Measurements from ENCODE around the gene CCDC187.

Gene CCDC187

DNA sequence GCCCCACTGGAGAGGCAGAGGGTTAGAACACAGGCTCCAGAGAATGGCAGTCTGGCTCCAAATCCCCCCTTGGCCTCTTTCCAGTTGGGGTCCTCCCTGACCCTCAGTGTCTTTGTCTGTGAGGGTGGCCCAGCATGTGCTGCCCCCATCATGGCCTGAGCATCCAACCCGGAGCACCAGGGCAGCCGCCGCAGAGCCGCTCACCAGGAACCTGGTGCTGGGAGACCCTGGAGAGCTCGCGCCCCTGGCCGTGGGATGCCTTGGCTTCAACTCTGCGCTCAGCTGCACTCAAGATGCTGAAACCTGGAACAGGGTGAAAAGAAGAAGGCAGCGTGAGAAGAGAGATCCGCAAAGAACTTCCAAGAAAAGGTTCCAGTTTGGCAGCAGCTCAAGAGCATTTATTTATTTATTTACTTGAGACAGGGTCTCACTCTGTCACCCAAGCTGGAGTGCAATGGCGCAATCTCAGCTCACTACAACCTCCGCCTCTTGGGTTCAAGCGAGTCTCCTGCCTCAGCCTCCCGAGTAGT lies 3.8 kb downstream of the CCDC187 start:
- no peak for DNase-seq (ENCODE audit: low read depth in 1 of 2, low spot score in 1 of 2)

DNA sequence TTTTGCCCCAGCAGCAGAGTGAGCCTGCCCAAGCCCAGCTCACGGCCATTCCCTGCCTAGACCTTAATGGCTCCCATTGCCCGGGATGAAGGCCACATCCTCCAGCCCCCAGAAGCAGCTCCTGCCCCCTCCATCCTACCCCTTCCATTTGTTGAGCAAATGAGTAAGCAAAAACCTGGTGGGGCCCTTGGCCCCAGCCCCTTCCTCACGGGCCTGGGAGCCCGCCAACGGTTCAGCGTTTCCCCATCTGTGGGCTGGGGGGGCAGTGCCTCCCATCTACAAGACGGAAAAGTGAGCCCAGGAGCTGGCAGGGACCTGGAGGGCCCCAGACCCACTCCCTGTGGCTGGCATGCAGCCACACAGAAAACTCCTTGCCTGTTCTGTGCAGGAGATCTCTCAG lies 4.4 kb downstream of the CCDC187 start:
- DNase-seq (ENCODE audit: low read depth in 1 of 2, low spot score in 1 of 2) = no peak

DNA sequence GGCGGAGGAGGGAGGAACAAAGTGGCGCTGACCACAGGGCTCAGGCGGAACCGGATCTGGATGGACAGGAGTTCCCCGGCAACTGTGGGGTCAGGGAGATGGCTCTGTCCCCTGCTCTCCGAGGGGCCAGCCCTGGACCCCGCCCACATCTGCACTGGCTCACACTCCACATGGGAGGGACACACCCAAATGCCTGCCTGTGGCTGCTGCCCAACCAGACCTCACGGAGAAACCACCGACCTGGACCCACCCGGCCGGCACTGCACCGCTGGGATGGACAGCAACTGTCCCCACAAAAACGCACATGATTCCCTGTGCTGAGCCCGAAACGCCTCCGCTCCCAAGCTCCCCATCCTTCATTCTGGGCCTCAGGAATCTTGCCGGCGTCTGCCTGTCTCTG lies 4.8 kb downstream of the CCDC187 start:
- no peak for DNase-seq (ENCODE audit: low read depth in 1 of 2, low spot score in 1 of 2)

DNA sequence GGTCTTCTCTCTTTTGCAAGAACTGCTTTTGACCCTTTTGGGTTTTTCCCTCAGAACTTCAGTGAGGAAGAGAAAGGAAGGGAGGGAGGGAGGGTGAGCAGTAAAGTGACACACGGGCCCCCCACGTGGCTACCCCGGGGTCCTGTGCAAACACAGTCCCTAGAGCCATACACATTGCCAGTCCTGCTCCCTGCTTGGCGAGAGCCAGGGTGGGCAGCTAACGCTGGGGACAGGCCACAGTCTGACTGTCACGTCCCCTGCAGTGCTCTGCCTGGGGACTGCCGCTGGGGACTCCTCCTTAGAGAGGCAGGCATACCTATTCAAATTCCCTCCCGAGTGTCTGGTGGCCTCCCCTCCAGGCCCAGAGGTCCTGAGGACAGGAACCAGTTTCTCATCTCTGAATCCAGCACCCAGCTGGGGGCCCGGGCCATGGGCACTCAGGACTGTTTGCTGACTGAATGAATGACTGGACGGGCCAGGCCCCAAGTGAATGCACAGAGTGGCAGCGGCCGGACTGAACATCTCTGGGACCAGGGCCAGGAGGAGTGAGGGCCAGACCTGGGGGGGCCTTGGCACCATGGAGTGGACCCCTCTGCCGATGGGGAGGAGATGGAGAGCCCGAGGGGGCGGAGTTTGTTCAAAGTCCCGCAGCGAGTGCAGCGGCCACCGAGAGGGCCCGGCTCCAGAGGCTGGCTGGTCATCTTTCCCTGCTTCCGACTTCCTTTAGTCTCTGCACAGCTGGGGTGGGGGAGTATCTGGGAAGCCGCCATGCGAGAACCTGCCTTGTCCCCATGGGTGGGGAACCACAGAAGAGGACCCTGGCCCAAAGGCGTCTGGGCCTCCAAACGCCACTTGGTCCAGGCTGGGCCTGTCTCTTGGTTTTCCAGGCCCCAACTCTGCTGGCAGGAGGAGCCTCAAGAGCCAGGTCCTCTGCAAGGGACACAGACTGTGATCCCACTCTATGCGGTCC lies 5.8 kb downstream of the CCDC187 start:
- no peak for DNase-seq (ENCODE audit: low read depth in 1 of 2, low spot score in 1 of 2)

DNA sequence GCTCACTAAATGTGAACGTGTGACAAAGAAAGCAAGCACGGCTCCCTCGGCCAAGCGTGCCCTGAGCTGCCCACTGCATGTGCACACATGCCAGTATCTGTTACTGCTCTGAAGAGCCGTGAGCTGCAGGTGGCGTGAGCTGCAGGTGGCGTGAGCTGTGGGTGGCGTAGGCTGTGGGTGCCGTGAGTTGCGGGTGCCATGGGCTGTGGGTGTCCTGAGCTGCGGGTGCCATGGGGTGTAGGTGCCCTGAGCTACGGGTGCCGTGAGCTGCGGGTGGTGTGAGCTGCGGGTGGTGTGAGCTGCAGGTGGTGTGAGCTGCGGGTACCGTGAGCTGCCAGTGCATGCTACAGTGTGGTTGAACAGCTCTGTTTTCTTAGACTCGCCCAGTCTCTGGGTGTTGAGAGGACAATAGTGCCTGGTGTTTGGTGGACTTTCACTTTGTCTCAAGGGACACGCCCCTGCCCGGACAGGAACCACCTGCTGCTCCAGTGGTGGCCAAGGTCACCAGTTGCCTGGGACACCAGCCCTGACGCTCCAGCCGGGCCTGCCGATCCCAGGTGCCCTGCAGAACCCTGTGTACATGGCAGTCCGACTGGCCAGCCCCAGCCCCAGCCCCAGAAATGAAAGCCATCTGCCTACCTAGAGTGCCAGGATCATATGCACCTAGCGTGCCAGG lies 6.7 kb downstream of the CCDC187 start:
- DNase-seq (ENCODE audit: low read depth in 1 of 2, low spot score in 1 of 2) = no peak

DNA sequence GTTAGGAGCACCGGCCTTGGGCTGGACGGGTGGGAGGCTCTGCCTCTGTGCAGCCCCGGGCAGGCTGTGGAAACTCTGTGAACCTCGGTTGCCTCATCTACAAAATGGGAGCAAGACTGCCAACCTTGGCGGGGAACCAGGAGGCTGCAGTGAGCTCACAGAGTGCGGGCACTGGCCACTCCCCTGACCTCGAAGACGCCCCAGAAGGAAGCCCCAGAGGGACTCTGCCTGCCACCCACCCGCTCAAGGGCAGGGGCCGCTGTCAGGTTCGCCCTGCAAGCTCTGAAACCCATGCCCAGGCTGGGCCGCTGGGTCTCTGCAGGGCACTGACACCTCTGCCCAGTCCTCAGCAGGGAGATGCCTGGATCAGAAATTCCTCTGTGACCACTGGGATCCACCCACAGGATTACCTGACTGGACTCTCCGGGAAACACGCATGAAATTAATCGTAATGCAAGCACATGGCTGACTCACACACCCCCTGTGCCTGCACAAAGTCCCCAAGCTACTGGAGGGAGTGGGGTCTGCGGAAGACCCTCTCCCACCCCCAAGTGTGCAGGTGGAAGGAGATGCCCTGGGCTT lies 7.4 kb downstream of the CCDC187 start:
- no peak for DNase-seq (ENCODE audit: low read depth in 1 of 2, low spot score in 1 of 2)

DNA sequence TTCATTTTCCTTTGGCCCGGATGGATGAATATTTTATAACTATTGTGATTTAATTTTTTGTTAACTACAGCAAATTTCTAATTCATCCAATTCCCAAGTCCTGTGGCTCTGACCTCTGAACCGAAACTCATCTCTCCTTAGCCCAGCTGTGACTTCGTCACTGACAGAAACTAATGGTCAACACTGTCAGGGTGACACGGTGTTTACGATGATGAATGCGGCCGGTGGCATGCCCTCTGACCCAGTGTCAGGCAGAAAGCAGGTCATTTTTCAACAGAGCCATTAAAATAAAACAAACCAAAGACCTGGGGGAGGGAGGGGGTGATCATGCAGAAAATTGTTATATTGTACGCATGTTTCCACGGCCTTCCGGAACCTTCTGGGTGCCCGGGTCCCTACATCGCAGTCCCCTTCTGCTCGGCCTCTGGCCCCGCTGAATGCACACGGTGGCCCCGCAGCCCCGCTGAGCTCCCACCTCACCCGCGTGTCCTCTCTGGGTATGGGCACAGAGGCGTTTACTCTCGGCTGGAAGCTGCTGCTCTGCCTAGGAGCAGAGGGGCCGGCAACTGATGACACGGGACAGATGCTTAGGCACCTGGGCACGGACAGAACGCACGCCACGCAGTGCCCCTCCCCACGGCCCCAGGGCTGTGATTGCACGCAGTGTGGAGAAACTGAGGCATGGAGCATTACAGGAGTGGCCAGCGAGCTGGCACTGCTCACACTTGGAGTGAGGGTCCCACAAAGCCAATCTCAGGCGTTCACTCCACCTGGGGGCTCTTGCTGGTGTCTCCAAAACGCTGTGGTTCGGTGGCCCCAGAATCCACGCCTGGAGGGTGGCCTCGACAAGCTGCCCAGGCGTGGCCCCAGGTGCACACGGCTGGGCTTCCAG lies 8.1 kb downstream of the CCDC187 start:
- no peak for DNase-seq (ENCODE audit: low read depth in 1 of 2, low spot score in 1 of 2)

DNA sequence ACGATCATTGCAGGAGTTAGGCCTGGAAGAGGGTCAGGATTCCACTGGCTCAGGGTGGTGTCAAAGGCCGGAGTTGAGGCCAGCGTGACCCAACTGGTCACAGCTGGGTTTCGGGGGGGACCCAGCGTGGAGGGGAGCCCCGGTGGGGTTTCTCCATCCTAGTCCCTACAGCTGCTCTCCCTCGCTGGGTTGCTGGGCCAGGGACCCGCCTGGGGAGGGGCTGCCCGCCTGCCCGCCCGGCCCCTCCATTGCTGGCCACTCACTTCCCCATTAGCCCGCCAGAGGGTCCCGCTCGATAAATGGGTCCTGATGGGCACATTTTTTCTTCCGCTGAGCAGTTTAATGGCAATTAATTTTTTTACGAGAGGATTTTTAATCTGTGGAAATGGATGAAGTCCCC lies 8.8 kb downstream of the CCDC187 start:
- no peak for DNase-seq (ENCODE audit: low read depth in 1 of 2, low spot score in 1 of 2)

DNA sequence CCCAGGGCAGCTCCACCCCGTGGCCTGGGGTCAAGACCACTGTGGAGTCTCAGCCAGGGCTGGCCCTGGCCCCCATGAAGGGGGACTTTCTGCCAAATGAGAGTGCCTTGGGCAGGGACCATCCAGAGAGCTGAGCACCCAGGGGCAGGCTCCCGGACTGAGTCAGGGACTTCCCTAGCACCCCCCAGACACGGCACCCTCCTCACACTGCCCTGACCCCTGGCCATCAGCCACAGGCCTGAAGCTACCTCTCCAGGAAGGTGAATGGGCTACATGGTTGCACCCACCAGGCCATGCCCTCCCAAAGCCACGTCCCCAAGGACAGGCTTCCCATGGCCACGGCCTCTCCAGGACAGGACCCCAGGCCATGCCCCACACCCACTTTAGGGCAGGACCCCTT lies 9.5 kb downstream of the CCDC187 start:
- no peak for DNase-seq (ENCODE audit: low read depth in 1 of 2, low spot score in 1 of 2)

DNA sequence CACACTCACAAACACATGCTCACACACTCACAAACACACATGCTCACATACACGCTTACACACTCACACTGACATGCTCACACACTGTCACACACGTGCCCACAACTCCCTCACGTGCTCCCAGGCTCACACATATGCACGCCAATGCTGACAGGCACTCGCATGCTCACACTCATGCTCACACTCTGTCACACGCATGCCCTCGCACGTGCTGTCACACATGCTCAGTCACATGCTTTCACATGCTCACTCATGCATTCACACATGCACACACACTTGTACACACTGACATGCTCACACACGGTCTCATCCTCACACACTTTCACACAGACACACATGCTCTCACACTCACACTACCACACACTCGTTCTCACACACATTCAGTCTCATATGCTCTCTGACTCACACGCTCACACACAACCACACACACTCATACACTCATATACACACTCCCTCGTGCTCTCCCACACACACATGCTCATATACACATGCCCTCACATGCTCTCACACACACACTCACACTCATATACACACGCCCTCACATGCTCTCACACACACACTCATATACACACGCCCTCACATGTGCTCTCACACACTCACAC lies 10.3 kb downstream of the CCDC187 start:
- DNase-seq (ENCODE audit: low read depth in 1 of 2, low spot score in 1 of 2) = no peak

DNA sequence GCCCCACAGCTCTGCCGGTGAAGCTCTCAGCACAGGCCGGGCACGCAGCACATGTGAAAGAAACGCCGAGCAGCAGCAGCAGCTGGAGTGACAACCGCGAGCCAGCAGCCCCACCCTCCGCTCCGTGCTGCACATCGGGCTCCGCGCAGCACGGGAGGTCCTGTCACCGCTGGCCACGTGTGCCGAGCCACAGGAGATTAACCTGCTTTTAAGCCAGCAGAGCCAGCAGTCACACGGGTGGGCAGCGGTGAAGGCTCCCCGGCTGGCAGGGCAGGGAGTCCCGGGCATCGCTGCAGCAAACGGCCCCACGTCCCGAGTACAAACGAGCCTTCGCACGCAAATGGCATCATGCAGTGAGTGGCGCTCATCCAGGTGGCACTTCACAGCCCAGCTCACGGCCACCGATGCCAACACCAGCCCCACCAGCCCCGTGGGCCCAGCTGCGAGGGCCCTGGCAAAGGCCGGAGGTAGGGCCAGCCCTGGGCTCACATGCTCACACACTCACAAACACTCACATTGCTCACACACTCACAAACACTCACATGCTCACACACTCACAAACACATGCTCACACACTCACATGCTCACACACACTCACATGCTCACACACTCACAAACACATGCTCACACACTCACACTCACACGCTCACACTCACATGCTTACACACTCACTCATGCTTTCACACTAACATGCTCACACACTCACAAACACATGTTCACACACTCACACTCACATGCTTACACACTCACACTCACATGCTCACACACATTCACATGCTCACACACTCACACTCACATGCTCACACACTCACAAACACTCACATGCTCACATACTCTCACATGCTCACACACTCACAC lies 11.1 kb downstream of the CCDC187 start:
- no peak for DNase-seq (ENCODE audit: low read depth in 1 of 2, low spot score in 1 of 2)

DNA sequence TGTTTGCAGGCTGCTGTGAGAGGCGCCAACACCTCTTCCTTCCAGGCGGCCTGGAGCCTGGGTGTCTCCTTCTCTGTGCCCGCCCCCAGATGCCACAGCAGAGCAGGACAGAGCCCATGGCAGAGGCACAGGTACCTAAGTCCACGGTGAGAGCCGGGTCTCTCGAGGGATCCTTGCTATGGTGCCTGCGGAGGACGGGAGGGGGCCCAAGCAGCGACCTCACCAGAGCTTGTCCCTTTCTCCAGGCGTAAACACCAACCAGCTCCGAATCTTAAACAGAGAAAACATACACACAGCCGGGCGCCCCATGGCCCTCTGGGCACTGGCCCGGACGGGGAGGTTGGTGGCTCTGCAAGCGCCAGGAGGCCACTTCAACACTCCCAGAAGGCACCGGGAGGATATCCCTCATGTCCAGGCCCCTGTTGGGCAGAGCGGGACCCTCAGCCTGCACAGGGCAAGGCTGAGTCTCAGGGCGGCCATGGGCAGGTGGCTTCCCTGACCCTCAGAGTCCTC lies 11.8 kb downstream of the CCDC187 start:
- DNase-seq (ENCODE audit: low read depth in 1 of 2, low spot score in 1 of 2) = no peak

DNA sequence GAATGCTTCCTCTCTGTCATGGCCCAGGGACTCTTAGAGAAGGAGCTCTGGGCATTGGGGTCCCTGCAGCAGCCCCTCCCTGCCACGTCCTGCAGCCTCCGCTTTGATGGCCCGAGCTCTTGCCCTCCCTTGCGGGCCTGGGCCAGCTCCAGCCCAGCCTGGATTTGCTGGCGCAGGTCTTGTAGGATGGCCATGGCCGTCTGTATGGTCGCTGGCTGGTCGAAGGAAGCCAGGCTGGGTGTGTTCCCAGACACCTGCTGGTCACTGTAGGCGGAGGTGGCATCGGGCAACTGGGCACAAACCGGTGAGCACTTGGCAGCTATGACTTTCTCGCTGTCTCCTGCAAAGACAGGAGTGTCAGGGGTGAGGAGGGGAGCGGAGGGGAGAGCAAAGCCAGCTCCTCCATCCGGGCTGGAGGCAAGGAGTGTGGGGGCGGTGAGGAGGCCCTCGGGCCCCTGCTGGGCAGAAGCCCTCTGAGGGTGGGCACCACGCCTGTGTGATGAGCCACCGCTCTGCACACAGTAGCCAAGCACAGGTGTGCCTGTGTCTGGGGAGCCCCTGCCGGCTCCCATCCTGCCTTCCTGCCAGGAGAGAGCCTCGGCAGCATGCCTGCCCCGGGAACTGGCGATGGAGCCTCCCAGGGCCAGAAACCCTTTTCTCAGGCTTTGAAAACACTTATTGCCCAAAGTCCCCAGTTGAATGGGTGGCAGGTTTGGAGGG lies 12.4 kb downstream of the CCDC187 start:
- no peak for DNase-seq (ENCODE audit: low read depth in 1 of 2, low spot score in 1 of 2)

DNA sequence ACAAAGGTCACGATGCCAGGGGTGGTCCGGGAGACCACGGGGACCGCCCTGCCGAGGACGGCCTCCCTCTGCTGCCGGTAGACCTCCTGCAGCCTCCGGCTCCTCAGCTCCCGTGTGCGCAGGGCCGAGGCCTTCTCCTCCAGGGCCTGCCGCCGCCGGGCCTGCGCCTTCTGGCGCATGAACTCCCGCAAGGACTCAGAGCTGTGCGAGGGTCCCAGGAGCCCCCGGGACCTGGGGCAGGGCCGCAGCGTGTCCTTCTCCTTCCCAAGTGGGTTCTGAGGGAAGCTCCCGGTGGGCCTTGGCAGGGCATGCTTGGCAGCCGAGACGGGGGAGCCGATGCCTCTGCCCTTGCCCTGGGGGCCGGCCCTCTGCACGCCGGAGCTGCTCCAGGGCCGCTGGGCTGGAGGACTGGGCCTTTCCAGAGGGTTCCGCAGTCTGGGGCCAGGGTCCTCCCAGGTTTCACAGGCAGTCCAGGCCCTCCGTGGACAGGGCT lies 13.3 kb downstream of the CCDC187 start:
- no peak for DNase-seq (ENCODE audit: low read depth in 1 of 2, low spot score in 1 of 2)

DNA sequence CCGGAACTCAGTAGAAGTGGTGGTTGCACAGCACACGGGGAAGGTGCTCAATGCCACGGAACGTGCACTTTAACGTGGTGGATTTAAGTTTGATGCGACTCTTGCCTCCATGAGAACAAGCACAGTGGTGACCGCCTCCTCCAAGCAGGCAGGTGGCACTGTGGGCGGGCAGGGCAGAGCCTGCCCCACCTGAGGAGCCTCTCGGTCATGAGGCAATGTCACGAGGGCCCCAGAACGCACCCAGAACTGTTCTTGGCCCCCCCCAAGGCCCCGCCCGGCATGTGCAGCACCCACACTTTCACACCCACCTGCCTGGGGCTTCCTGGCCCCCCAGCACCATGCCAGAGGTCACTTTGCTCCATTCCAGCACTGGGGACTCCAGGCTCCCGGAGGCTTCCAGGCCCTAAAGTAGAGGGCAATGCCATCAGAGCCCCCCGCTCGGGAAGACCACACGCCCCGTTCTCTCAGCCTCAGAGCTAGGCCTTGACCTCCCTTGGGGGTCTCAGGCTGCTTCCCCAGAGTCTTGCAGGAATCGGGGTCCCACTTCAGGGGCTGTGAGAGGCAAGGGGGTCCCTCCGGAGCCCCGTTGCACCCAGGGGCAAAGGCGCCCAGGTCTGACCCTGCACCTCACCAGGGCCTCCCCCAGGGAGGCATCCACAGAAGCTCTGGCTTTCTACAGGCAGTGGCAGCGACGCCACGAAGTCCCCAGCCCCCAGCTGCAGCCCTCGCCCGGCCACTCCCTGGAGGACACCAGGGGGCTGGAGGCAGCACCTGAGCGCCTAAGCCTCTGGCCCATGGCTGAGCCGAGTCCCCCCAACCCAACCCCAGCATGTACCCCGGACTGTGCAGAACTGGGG lies 14.0 kb downstream of the CCDC187 start:
- no peak for DNase-seq (ENCODE audit: low read depth in 1 of 2, low spot score in 1 of 2)

DNA sequence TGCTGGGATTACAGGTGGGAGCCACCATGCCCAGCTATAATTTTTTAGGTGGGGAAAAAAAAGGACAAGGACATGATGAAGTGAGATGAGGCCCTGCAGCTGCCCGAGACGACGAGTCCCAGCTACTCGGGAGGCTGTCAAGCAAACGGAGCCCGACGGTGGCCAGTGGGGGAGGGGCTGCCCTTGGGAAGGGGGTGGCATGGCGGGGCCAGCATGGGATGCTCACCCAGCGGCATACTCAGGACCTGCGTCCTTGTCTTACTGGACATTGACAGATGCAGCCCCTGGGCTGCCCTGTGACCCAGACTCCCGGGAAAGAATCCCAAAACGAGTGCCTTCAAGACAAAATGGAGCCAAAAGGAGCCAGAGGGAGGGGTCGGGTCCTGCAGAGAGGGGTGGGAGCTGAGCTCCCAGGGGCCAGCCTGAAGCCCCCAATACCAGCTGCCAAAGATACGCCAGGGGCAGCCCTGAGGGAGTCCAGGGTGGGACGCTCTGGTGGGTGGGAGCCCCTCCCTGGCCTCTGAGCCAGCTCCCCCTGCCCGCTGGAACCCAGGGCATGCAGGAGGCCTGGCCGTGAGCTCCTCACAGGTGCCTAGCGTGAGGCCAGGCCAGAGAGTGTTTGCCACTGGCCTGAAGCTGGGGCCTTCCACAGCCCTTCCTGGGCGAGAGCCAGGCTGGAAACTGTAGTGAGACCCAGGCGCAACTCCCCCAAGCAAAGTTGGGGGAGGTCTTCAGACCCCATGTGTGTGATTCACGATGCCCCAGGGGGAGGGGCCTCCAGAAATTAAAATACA lies 15.7 kb downstream of the CCDC187 start:
- DNase-seq (ENCODE audit: low read depth in 1 of 2, low spot score in 1 of 2) = no peak

DNA sequence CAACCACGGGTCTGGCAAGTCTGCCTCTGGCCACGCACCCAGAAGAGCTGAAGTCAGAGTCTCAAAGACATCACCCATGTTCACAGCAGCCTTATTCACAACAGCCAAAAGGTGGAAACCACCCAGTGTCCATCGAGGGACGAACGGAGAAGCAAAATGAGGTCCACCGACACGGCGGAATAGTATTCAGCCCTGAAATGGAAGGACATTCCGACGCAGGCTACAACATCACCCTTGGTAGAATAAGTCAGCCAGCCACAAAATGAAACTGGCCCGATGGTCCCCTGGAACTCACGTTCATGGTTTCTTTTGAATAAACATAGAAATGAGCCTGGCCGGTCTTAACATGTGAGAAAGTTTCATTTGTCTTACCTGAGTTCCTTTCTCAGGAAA lies 16.9 kb downstream of the CCDC187 start:
- no peak for DNase-seq (ENCODE audit: low read depth in 1 of 2, low spot score in 1 of 2)
